ENCODE measurements around the gene PRLHR.

PRLHR gene

DNA sequence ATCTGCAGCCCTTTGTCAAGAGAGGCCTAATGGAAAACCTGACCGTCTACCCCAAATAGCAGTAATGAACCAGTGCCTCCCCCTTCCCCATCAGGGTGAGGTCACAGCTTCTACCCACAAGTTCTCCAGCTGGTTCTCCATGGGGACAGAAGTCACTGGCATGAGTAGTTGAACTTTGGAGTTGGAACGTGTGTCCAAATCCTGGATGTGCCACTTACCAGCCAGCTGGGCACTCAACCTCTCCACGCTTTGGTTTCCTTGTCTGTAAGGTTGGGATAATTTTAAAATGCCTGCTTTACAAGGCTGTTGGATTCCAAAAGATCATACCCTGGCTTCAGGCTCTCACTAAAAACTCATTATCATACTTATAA is 25.6 kb downstream of the PRLHR start:
- no peaks in the 10 kb centered on the region for H3K27me3 ChIP-seq (ENCODE audit: low read depth, low read length)
- no peak overlapping the region for H3K4me3 ChIP-seq (ENCODE audit: low read depth in 1 of 2, low read length in 2 of 2)

DNA sequence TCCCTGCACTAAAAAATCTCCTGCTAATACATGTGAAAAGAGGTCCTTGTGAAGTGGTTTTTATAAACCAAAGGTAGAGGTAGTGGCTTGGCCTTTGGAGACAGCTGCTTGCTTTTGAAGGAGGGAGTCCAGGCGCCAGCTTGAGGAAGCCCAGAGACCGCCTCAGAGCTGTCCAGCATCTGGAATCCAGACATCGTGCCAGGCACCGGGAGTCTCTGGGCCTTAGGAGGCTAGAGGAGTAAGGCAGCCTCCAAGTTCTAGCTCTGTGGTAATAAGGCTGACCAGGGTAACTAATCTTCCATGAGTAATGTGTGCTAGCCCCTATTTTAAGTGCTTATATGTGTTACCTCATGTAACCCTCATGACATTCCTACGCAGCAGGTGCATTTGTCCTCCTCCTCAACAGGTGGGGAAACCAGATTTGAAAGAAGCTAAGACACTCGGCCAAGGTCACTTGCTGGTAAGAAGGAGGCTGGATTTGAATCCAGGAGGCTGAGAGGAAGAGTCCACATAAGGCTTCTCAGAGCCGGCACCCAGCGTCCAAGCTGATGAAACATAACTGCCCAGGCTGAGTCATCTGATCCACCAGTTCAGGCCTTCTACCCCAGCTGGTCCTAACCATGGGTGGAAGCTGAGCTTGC is 26.1 kb downstream of the PRLHR start:
- no peak overlapping the region for H3K27ac ChIP-seq (ENCODE audit: low read length)

More for the DNA sequence above, 25.6 kb downstream of the PRLHR start:
- no peak overlapping the region for H3K27ac ChIP-seq (ENCODE audit: low read length)
- H3K9me3 ChIP-seq (ENCODE audit: control insufficient read depth in 1 of 2, low read length in 2 of 2): no peaks in the 10 kb centered on the region
- H3K36me3 ChIP-seq (ENCODE audit: control insufficient read depth in 1 of 2, insufficient read depth in 2 of 2, low read length in 2 of 2): no peaks in the 10 kb centered on the region
- peaks cover 8 to 32% of the 10 kb centered on the region in 2 donors for H3K4me1 ChIP-seq (ENCODE audit: control insufficient read depth in 1 of 2, insufficient read depth in 2 of 2, low read length in 2 of 2)

DNA sequence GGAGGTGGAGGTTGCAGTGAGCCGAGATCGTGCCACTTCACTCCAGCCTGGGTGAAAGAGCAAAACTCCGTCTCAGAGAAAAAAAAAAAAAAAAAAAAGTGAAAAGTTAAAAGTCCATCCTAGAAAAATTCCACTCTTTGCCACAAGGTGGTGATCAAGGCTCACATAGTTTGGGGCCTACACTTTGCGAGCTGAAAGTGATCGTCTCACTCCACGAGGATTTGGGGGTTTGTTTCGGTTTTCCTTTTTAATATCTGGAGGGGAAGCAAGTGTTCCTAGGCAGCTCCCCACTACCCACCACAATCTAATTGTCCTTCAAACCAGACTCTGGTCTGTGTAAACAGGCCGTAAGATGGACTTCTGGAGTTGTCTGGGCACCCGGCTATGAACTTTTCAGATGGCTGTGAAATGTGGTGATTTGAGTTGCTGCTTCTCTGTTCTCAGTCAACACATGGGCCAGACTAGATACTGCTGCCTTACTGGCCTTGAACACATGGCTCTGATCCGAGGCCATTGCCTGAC is 27.1 kb downstream of the PRLHR start:
- H3K4me3 ChIP-seq (ENCODE audit: low read depth in 1 of 2, low read length in 2 of 2): peak overlapping the region in 1 of 2 donors; percentile 46
- no peaks in the 10 kb centered on the region for H3K36me3 ChIP-seq (ENCODE audit: control insufficient read depth in 1 of 2, insufficient read depth in 2 of 2, low read length in 2 of 2)
- H3K27me3 ChIP-seq (ENCODE audit: low read depth, low read length): no peaks in the 10 kb centered on the region
- H3K27ac ChIP-seq (ENCODE audit: low read length): no peak overlapping the region
- peaks cover 8 to 32% of the 10 kb centered on the region in 2 donors for H3K4me1 ChIP-seq (ENCODE audit: control insufficient read depth in 1 of 2, insufficient read depth in 2 of 2, low read length in 2 of 2)
- H3K9me3 ChIP-seq (ENCODE audit: control insufficient read depth in 1 of 2, low read length in 2 of 2): no peaks in the 10 kb centered on the region

More for the DNA sequence above, 26.1 kb downstream of the PRLHR start:
- no peaks in the 10 kb centered on the region for H3K9me3 ChIP-seq (ENCODE audit: control insufficient read depth in 1 of 2, low read length in 2 of 2)
- H3K27me3 ChIP-seq (ENCODE audit: low read depth, low read length): no peaks in the 10 kb centered on the region
- no peak overlapping the region for H3K4me3 ChIP-seq (ENCODE audit: low read depth in 1 of 2, low read length in 2 of 2)
- no peaks in the 10 kb centered on the region for H3K36me3 ChIP-seq (ENCODE audit: control insufficient read depth in 1 of 2, insufficient read depth in 2 of 2, low read length in 2 of 2)
- H3K4me1 ChIP-seq (ENCODE audit: control insufficient read depth in 1 of 2, insufficient read depth in 2 of 2, low read length in 2 of 2): peaks cover 8 to 32% of the 10 kb centered on the region in 2 donors

DNA sequence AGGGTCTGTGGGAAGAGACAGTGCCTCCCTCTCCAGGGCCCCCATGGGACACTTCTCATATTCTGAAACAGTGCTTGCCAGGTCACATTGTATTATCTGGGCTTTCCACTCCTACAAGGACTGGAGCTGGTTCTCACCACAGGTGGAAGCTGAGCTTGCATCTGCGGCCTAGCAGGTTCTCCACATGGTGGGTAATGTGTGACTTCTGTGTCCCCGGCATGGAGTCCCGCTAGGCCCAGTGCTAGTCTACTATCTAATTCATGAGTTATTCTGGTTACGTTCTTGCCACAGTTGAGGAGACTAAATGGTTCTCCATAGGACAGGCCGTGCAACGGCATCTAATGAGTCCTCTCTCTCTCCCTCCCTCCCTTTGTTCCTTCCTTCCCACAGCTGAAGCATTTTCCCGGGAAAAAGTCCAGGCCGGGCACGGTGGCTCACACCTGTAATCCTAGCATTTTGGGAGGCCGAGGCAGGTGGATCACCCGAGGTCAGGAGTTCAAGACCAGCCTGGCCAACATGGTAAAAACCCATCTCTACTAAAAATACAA is 27.7 kb downstream of the PRLHR start:
- H3K27ac ChIP-seq (ENCODE audit: low read length): no peak overlapping the region
- no peaks in the 10 kb centered on the region for H3K27me3 ChIP-seq (ENCODE audit: low read depth, low read length)
- peaks cover 8 to 32% of the 10 kb centered on the region in 2 donors for H3K4me1 ChIP-seq (ENCODE audit: control insufficient read depth in 1 of 2, insufficient read depth in 2 of 2, low read length in 2 of 2)
- no peaks in the 10 kb centered on the region for H3K36me3 ChIP-seq (ENCODE audit: control insufficient read depth in 1 of 2, insufficient read depth in 2 of 2, low read length in 2 of 2)
- H3K9me3 ChIP-seq (ENCODE audit: control insufficient read depth in 1 of 2, low read length in 2 of 2): no peaks in the 10 kb centered on the region
- H3K4me3 ChIP-seq (ENCODE audit: low read depth in 1 of 2, low read length in 2 of 2): no peak overlapping the region

DNA sequence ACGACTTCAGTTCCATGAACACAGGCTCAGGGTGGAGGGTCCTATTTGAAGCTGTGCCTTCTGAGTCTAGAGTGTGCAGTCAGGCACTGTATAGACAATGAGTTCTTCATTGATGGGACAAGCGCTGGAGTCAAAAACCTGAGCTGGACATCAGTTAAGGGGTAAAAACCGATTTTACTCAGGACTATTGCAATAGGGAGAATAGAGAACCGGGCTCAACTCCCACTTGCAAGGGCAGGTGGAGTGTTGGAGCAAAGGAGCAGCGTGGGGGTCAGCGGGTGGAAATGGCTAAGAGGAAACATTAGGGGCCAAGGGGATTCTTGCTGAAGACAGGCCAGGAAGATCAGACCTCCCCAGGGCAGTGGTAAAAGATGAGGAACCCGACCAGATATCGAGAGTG is 28.5 kb downstream of the PRLHR start:
- no peak overlapping the region for H3K27ac ChIP-seq (ENCODE audit: low read length)
- H3K36me3 ChIP-seq (ENCODE audit: control insufficient read depth in 1 of 2, insufficient read depth in 2 of 2, low read length in 2 of 2): no peaks in the 10 kb centered on the region
- H3K27me3 ChIP-seq (ENCODE audit: low read depth, low read length): no peaks in the 10 kb centered on the region
- H3K9me3 ChIP-seq (ENCODE audit: control insufficient read depth in 1 of 2, low read length in 2 of 2): peaks cover 0 to 3% of the 10 kb centered on the region in 2 donors
- H3K4me1 ChIP-seq (ENCODE audit: control insufficient read depth in 1 of 2, insufficient read depth in 2 of 2, low read length in 2 of 2): peaks cover 8 to 27% of the 10 kb centered on the region in 2 donors
- no peak overlapping the region for H3K4me3 ChIP-seq (ENCODE audit: low read depth in 1 of 2, low read length in 2 of 2)

DNA sequence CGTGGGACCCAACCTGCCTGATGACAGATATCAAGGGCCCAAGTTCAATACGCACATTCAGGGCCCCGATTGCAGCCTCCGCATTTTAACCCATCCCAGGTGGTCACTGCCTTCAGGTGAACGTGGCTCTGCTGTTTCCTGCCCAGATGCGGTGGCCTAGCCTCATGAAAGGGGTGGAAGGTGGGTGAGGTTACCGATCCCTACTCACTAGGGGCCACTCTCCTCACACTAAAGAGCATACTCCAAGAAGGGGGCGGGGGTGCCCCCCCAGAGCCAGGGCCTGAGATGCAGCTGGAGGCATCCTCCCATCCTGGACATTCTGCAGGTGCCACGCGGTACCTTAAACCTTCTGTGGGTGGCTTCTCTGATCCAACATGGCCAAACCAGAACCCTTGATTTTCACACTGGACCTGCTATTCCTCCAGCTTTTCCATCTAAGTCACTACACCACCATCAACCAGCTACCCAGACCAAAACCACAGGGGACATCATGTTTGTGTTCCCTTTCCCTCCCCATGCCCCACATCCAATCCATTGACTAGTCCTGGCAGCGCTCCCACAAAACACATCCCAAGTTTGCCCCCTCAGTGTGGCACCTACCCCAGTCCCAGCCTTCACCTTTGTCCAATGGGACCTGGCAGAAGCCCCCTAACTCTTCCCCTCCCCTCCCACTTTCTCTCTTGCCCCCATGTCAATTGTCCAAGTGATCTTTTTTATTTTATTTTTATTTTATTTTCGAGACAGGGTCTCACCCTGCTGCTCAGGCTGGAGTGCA is 30.0 kb downstream of the PRLHR start:
- Histone ChIP-seq H3K4me3 (ENCODE audit: low read depth in 1 of 2, low read length in 2 of 2) (no peak overlapping the region), H3K36me3 (ENCODE audit: control insufficient read depth in 1 of 2, insufficient read depth in 2 of 2, low read length in 2 of 2) (no peaks in the 10 kb centered on the region), H3K9me3 (ENCODE audit: control insufficient read depth in 1 of 2, low read length in 2 of 2) (peaks cover 0 to 3% of the 10 kb centered on the region in 2 donors), H3K27me3 (ENCODE audit: low read depth, low read length) (no peaks in the 10 kb centered on the region), H3K27ac (ENCODE audit: low read length) (no peak overlapping the region), H3K4me1 (ENCODE audit: control insufficient read depth in 1 of 2, insufficient read depth in 2 of 2, low read length in 2 of 2) (peaks cover 0 to 14% of the 10 kb centered on the region in 2 donors)

DNA sequence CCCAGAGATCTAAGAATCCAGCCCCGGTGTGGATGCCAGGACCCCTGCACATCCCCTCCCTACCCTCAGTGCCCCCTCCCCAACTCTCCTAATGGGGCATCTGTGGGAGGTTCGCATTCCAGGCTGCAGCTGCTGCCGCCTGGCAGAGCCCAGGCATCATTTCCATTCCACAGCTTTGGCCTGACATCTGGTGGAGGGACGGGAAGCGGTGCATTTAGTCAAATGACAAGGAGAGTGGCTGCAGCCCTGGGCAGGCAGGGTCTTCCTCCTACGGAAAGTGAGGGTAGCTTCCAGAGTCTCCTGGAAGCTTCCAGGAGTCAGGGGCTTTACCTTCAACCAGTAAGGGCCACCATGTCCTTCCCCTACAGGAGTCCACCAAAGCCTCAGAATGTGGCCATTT is 30.8 kb downstream of the PRLHR start:
- Histone ChIP-seq H3K4me1 (ENCODE audit: control insufficient read depth in 1 of 2, insufficient read depth in 2 of 2, low read length in 2 of 2) (peaks cover 0 to 9% of the 10 kb centered on the region in 2 donors), H3K27me3 (ENCODE audit: low read depth, low read length) (no peaks in the 10 kb centered on the region)

DNA sequence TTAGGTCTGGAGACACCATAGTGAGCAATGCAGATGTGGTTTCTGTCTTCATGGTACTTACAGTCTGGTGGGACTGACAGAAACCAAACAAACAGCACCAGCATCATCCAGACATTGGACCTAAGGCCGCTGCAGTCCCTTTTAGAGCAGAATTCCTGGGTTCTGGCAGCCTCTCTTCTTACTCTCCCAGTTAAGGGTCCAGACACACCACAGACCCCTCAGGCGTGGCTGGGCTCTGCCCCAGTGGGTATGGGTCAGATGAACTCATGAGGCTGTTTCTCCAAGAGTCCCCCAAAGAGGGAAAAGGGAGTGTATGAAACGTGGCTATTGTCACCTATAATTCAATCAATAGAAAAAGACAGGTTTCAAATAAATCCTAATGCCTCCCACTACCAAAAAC is 31.3 kb downstream of the PRLHR start:
- Histone ChIP-seq H3K27me3 (ENCODE audit: low read depth, low read length) (no peaks in the 10 kb centered on the region), H3K36me3 (ENCODE audit: control insufficient read depth in 1 of 2, insufficient read depth in 2 of 2, low read length in 2 of 2) (no peaks in the 10 kb centered on the region), H3K4me3 (ENCODE audit: low read depth in 1 of 2, low read length in 2 of 2) (no peak overlapping the region), H3K4me1 (ENCODE audit: control insufficient read depth in 1 of 2, insufficient read depth in 2 of 2, low read length in 2 of 2) (peaks cover 0 to 7% of the 10 kb centered on the region in 2 donors), H3K27ac (ENCODE audit: low read length) (no peak overlapping the region), H3K9me3 (ENCODE audit: control insufficient read depth in 1 of 2, low read length in 2 of 2) (peaks cover 0 to 6% of the 10 kb centered on the region in 2 donors)

More for the DNA sequence above, 30.8 kb downstream of the PRLHR start:
- no peak overlapping the region for H3K4me3 ChIP-seq (ENCODE audit: low read depth in 1 of 2, low read length in 2 of 2)
- no peak overlapping the region for H3K27ac ChIP-seq (ENCODE audit: low read length)
- H3K36me3 ChIP-seq (ENCODE audit: control insufficient read depth in 1 of 2, insufficient read depth in 2 of 2, low read length in 2 of 2): no peaks in the 10 kb centered on the region
- peaks cover 0 to 6% of the 10 kb centered on the region in 2 donors for H3K9me3 ChIP-seq (ENCODE audit: control insufficient read depth in 1 of 2, low read length in 2 of 2)

DNA sequence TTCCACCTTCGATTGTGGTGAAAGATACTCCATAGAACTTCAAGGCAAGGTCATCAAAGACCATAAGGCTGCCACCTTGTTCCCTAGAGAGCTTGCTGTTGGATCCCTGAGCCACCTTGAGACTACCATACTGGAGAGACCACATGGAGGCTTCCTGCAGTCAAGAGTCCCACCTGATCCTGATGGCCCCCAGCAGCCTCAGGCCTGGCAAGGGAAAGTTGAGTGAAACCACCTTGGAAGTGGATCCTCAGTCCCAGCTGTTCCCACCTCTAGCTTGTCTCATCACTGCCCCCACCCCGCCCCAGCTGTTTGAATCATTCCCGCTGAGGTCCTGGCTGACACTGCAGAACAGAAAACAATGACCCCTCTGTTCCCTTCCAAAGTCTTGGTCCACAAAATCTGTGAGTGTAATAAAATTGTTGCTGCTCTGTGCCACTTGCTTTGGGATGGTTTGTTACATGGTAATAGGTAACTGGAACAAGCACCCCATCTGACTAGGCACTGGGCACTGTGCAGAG is 32.0 kb downstream of the PRLHR start:
- Histone ChIP-seq H3K27ac (ENCODE audit: low read length) (no peak overlapping the region), H3K36me3 (ENCODE audit: control insufficient read depth in 1 of 2, insufficient read depth in 2 of 2, low read length in 2 of 2) (no peaks in the 10 kb centered on the region), H3K4me3 (ENCODE audit: low read depth in 1 of 2, low read length in 2 of 2) (no peak overlapping the region), H3K4me1 (ENCODE audit: control insufficient read depth in 1 of 2, insufficient read depth in 2 of 2, low read length in 2 of 2) (peaks cover 0 to 3% of the 10 kb centered on the region in 2 donors), H3K27me3 (ENCODE audit: low read depth, low read length) (no peaks in the 10 kb centered on the region), H3K9me3 (ENCODE audit: control insufficient read depth in 1 of 2, low read length in 2 of 2) (peaks cover 0 to 6% of the 10 kb centered on the region in 2 donors)

DNA sequence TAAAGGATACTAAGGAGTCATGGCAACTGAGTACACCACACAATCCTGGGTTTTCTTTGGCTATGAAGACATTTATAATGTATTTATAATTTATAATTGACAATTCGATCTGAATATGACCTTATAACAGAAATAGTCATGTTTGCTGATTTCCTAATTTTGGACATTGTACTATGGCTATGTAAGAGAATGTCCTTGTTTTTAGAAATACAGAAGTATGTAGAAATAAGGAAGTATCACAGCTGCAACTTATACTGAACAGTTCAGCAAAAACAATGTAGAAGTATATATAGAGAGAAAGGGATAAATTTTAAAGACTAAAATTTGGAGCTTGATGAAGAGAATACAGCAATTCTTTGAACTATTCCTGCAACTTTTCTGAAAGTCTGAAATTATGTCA is 32.6 kb downstream of the PRLHR start:
- no peaks in the 10 kb centered on the region for H3K36me3 ChIP-seq (ENCODE audit: control insufficient read depth in 1 of 2, insufficient read depth in 2 of 2, low read length in 2 of 2)
- peaks cover 0 to 6% of the 10 kb centered on the region in 2 donors for H3K9me3 ChIP-seq (ENCODE audit: control insufficient read depth in 1 of 2, low read length in 2 of 2)
- no peak overlapping the region for H3K4me3 ChIP-seq (ENCODE audit: low read depth in 1 of 2, low read length in 2 of 2)
- H3K27me3 ChIP-seq (ENCODE audit: low read depth, low read length): no peaks in the 10 kb centered on the region
- H3K27ac ChIP-seq (ENCODE audit: low read length): no peak overlapping the region
- no peaks in the 10 kb centered on the region for H3K4me1 ChIP-seq (ENCODE audit: control insufficient read depth in 1 of 2, insufficient read depth in 2 of 2, low read length in 2 of 2)

DNA sequence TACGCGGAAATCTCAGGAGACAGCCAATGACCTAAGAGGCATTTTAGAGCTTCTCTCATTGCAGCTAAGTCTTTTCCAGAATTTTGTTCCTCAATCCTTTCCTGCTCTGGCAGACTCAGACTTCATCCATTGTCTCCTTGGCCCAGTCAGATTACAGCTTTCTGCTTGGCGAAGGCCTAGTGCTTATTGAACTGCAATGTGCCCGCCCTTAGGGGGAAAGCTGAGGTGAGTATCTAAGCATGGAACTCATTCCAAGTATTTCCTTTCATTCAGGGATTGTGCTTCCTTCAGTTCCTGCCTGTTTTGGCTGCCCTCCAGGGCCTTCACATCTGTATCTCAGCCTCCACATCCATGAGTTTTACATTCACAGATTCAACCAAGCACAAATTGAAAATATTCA is 37.5 kb downstream of the PRLHR start:
- Histone ChIP-seq H3K27ac (ENCODE audit: low read length) (no peak overlapping the region), H3K36me3 (ENCODE audit: control insufficient read depth in 1 of 2, insufficient read depth in 2 of 2, low read length in 2 of 2) (no peaks in the 10 kb centered on the region), H3K4me3 (ENCODE audit: low read depth in 1 of 2, low read length in 2 of 2) (no peak overlapping the region), H3K9me3 (ENCODE audit: control insufficient read depth in 1 of 2, low read length in 2 of 2) (peaks cover 0 to 6% of the 10 kb centered on the region in 2 donors), H3K27me3 (ENCODE audit: low read depth, low read length) (no peaks in the 10 kb centered on the region), H3K4me1 (ENCODE audit: control insufficient read depth in 1 of 2, insufficient read depth in 2 of 2, low read length in 2 of 2) (no peaks in the 10 kb centered on the region)
